CD8-positive, alpha-beta memory T cell (primary cell): ENCODE data around the gene ABHD2. TPM values are rescaled to one million over a fixed set of nuclear protein-coding genes. Genes with fewer than 3 reads are reported as not detected.
"Not testable (repeated sequence)": the region's sequence is repeated elsewhere in the genome, so short reads cannot be mapped to it uniquely, and the experiment has no call there.

Experiments
- CTCF ChIA-PET: fragments of 350-600 bp; sonication (Branson Sonifier 250); formaldehyde crosslinking; loops from one replicate; lab custom pipeline; 2021; ENCODE audit warnings: antibody characterized with exemption; lab: Charles Lee
- POLR2A ChIA-PET: fragments of 350-600 bp; sonication (Branson Sonifier 250); formaldehyde crosslinking; loops from one replicate; lab custom pipeline; 2021; ENCODE audit warnings: antibody characterized with exemption; lab: Charles Lee
- DNase-seq, 5 donors: peaks; one replicate each; pipeline versions ENCODE4 v3.0.0 to v3.0.0-alpha.2; 2020 to 2022; ENCODE audit warnings: mixed read lengths in 1 of 5
- H3K27ac ChIP-seq: one replicate; pipeline ENCODE4 v1.7.0; 2013; ENCODE audit warnings: low read depth, mild to moderate bottlenecking, low read length, moderate library complexity
- H3K27me3 ChIP-seq: 2 replicates; pipeline ENCODE4 v1.7.0; 2013; ENCODE audit warnings: low read length, mild to moderate bottlenecking; ENCODE audit not compliant: insufficient read depth, poor library complexity, severe bottlenecking
- H3K36me3 ChIP-seq: 2 replicates; pipeline ENCODE4 v1.7.0; 2013; ENCODE audit warnings: mild to moderate bottlenecking, low read length, moderate library complexity; ENCODE audit not compliant: insufficient read depth
- H3K4me1 ChIP-seq: 2 replicates; pipeline ENCODE4 v1.7.0; 2013; ENCODE audit warnings: mild to moderate bottlenecking, low read length, moderate library complexity; ENCODE audit not compliant: insufficient read depth
- H3K4me3 ChIP-seq: 2 replicates; pipeline ENCODE4 v1.7.0; 2013; ENCODE audit warnings: mild to moderate bottlenecking, low read length
- H3K9me3 ChIP-seq: 2 replicates; pipeline ENCODE4 v1.7.0; 2013; ENCODE audit warnings: mild to moderate bottlenecking, low read length
- H3K27ac Mint-ChIP-seq, 8 donors: one replicate each; pipeline ENCODE4 v1.8.0; 2020 to 2021; ENCODE audit warnings: mixed read lengths in 8 of 8, mild to moderate bottlenecking in 6 of 8, inconsistent platforms in 3 of 8, moderate library complexity in 3 of 8
- H3K27me3 Mint-ChIP-seq, 2 donors: one replicate each; pipeline ENCODE4 v1.8.0; 2020 to 2021; ENCODE audit warnings: mixed read lengths in 2 of 2, mild to moderate bottlenecking in 1 of 2, moderate library complexity in 1 of 2
- H3K36me3 Mint-ChIP-seq, 3 donors: one replicate each; pipeline ENCODE4 v1.8.0; 2020 to 2021; ENCODE audit warnings: mixed read lengths in 3 of 3, inconsistent platforms in 1 of 3, mild to moderate bottlenecking in 1 of 3
- H3K4me1 Mint-ChIP-seq, 3 donors: one replicate each; pipeline ENCODE4 v1.8.0; 2020 to 2021; ENCODE audit warnings: mixed read lengths in 3 of 3, inconsistent platforms in 1 of 3, mild to moderate bottlenecking in 1 of 3
- H3K4me3 Mint-ChIP-seq, 7 donors: one replicate each; pipeline ENCODE4 v1.8.0; 2020 to 2021; ENCODE audit warnings: mixed read lengths in 7 of 7, mild to moderate bottlenecking in 6 of 7, moderate library complexity in 4 of 7, inconsistent platforms in 2 of 7
- H3K9me3 Mint-ChIP-seq, 5 donors: one replicate each; pipeline ENCODE4 v1.8.0; 2020 to 2022; ENCODE audit warnings: mixed read lengths in 5 of 5, mild to moderate bottlenecking in 3 of 5, moderate library complexity in 2 of 5, inconsistent platforms in 1 of 5
- polyA plus RNA-seq: library from polyadenylated mRNA; unstranded; fragments of 300-500 nt; fragmentation: Illumina TruSeq; gene quantifications from one replicate; pipeline ENCODE4 v1.2.3, GENCODE V29; 2021
- total RNA-seq, 2 experiments: library from RNA; stranded (reverse); gene quantifications; one replicate each; pipeline ENCODE4 v1.2.3, GENCODE V29; 2021

The ABHD2 gene
- total and polyA plus RNA-seq, 3 experiments from 2014 or later: 22.9 to 79.8 (median 68.7) TPM

GRCh38 chr15:89117790-89118189 is 29.5 kb downstream of the ABHD2 start:
- H3K27ac Mint-ChIP-seq: peak overlapping the region in 4 of 8 donors; percentile 11 to 74 (median 47)
- Histone ChIP-seq H3K9me3 (no peaks in the 10 kb centered on the region), H3K27ac (no peak overlapping the region), H3K4me1 (no peaks in the 10 kb centered on the region), H3K27me3 (no peaks in the 10 kb centered on the region), H3K36me3 (peaks cover 29% of the 10 kb centered on the region), H3K4me3 (no peak overlapping the region)
- ChIA-PET CTCF (interaction anchor here (1.0 kb wide), 1 partner anchor 89 kb away, joined by 3 read pairs; no protein-coding TSS in a partner anchor), POLR2A (no interaction called here)
- peaks cover 7 to 16% (median 10%) of the 10 kb centered on the region in 3 donors for H3K4me1 Mint-ChIP-seq
- DNase-seq: no peak
- H3K36me3 Mint-ChIP-seq: peaks cover 4 to 83% (median 30%) of the 10 kb centered on the region in 3 donors
- H3K9me3 Mint-ChIP-seq: no peaks in the 10 kb centered on the region
- H3K27me3 Mint-ChIP-seq: no peaks in the 10 kb centered on the region
- H3K4me3 Mint-ChIP-seq: no peak overlapping the region

- Histone ChIP-seq H3K27me3 (no peaks in the 10 kb centered on the region), H3K4me1 (no peaks in the 10 kb centered on the region), H3K36me3 (peaks cover 34% of the 10 kb centered on the region), H3K9me3 (no peaks in the 10 kb centered on the region), H3K27ac (no peak overlapping the region), H3K4me3 (no peak overlapping the region)
- CTCF ChIA-PET: interaction anchor here (1.0 to 1.8 kb wide), 2 partner anchors 11 to 88 kb away, joined by 3 to 6 read pairs; no protein-coding TSS in a partner anchor
- Mint-ChIP-seq H3K4me1 (peaks cover 0 to 9% (median 6%) of the 10 kb centered on the region in 3 donors), H3K9me3 (no peaks in the 10 kb centered on the region), H3K27ac (peak overlapping the region in 2 of 8 donors; percentile 26 to 82), H3K4me3 (no peak overlapping the region), H3K36me3 (peaks cover 4 to 88% (median 32%) of the 10 kb centered on the region in 3 donors), H3K27me3 (no peaks in the 10 kb centered on the region)
- POLR2A ChIA-PET: interaction anchor here (0.6 kb wide), 1 partner anchor 23 kb away, joined by 4 read pairs; no protein-coding TSS in a partner anchor
- DNase-seq: no peak
These were observed 30.3 kb downstream of the ABHD2 start for GRCh38 chr15:89118481-89118989.

GRCh38 chr15:89119489-89120478 is 31.5 kb downstream of the ABHD2 start:
- peaks cover 0 to 6% (median 4%) of the 10 kb centered on the region in 3 donors for H3K4me1 Mint-ChIP-seq
- no peak for DNase-seq
- POLR2A ChIA-PET: no interaction called here

GRCh38 chr15:89120479-89121000 is 32.3 kb downstream of the ABHD2 start:
- H3K4me1 ChIP-seq, DNase-seq, H3K27me3 Mint-ChIP-seq, H3K27ac Mint-ChIP-seq, POLR2A ChIA-PET, H3K4me3 ChIP-seq, H3K4me1 Mint-ChIP-seq, H3K9me3 Mint-ChIP-seq, H3K9me3 ChIP-seq, H3K27ac ChIP-seq, H3K4me3 Mint-ChIP-seq, H3K27me3 ChIP-seq: not testable (repeated sequence)
- peaks cover 4 to 82% (median 39%) of the 10 kb centered on the region in 3 donors for H3K36me3 Mint-ChIP-seq
- H3K36me3 ChIP-seq: peaks cover 34% of the 10 kb centered on the region
- CTCF ChIA-PET: interaction anchor here (1.1 to 2.7 kb wide), 5 partner anchors 9 to 63 kb away, joined by 3 to 8 read pairs (median 6); no protein-coding TSS in a partner anchor

More at GRCh38 chr15:89119489-89120478, 31.5 kb downstream of the ABHD2 start:
- no peaks in the 10 kb centered on the region for H3K4me1 ChIP-seq
- CTCF ChIA-PET: interaction anchor here (1.2 to 1.8 kb wide), 2 partner anchors 10 to 12 kb away, joined by 3 to 6 read pairs; no protein-coding TSS in a partner anchor
- peaks cover 34% of the 10 kb centered on the region for H3K36me3 ChIP-seq
- H3K4me3 ChIP-seq: no peak overlapping the region
- H3K9me3 Mint-ChIP-seq: no peaks in the 10 kb centered on the region
- no peak overlapping the region for H3K27ac ChIP-seq
- H3K9me3 ChIP-seq: no peaks in the 10 kb centered on the region
- H3K27me3 ChIP-seq: no peaks in the 10 kb centered on the region
- H3K36me3 Mint-ChIP-seq: peaks cover 4 to 86% (median 38%) of the 10 kb centered on the region in 3 donors
- H3K4me3 Mint-ChIP-seq: no peak overlapping the region
- H3K27me3 Mint-ChIP-seq: no peaks in the 10 kb centered on the region
- peak overlapping the region in 2 of 8 donors; percentile 1 to 2 for H3K27ac Mint-ChIP-seq

- H3K36me3 ChIP-seq: peaks cover 26% of the 10 kb centered on the region
- Mint-ChIP-seq H3K9me3 (no peaks in the 10 kb centered on the region), H3K4me3 (no peak overlapping the region), H3K27ac (peak overlapping the region in 1 of 8 donors; percentile 80), H3K4me1 (peaks cover 0 to 6% (median 0%) of the 10 kb centered on the region in 3 donors), H3K27me3 (no peaks in the 10 kb centered on the region), H3K36me3 (peaks cover 4 to 83% (median 35%) of the 10 kb centered on the region in 3 donors)
- ChIA-PET CTCF (interaction anchor here (1.1 to 2.7 kb wide), 3 partner anchors 8 to 64 kb away, joined by 3 to 8 read pairs (median 7); no protein-coding TSS in a partner anchor), POLR2A (no interaction called here)
- H3K4me3 ChIP-seq: no peak overlapping the region
- no peak for DNase-seq
- no peaks in the 10 kb centered on the region for H3K4me1 ChIP-seq
- no peaks in the 10 kb centered on the region for H3K27me3 ChIP-seq
- no peaks in the 10 kb centered on the region for H3K9me3 ChIP-seq
- H3K27ac ChIP-seq: no peak overlapping the region
These were observed 33.2 kb downstream of the ABHD2 start for GRCh38 chr15:89121414-89121813.

GRCh38 chr15:89122505-89123180 is 34.4 kb downstream of the ABHD2 start:
- CTCF ChIA-PET: interaction anchor here (0.8 to 2.7 kb wide), 4 partner anchors 10 to 218 kb away, joined by 3 to 8 read pairs (median 5); no protein-coding TSS in a partner anchor

GRCh38 chr15:89123181-89123525 is 34.9 kb downstream of the ABHD2 start:
- peaks cover 18% of the 10 kb centered on the region for H3K36me3 ChIP-seq
- no peaks in the 10 kb centered on the region for H3K9me3 Mint-ChIP-seq
- POLR2A ChIA-PET: no interaction called here

More at GRCh38 chr15:89122505-89123180, 34.4 kb downstream of the ABHD2 start:
- no peaks in the 10 kb centered on the region for H3K27me3 Mint-ChIP-seq
- H3K27ac Mint-ChIP-seq: peak overlapping the region in 3 of 8 donors; percentile 34 to 67 (median 43)
- peaks cover 0 to 3% (median 0%) of the 10 kb centered on the region in 3 donors for H3K4me1 Mint-ChIP-seq
- Histone ChIP-seq H3K36me3 (peaks cover 19% of the 10 kb centered on the region), H3K4me1 (no peaks in the 10 kb centered on the region), H3K27ac (no peak overlapping the region), H3K27me3 (no peaks in the 10 kb centered on the region), H3K9me3 (no peaks in the 10 kb centered on the region), H3K4me3 (no peak overlapping the region)
- no peak for DNase-seq
- peaks cover 1 to 74% (median 29%) of the 10 kb centered on the region in 3 donors for H3K36me3 Mint-ChIP-seq
- H3K9me3 Mint-ChIP-seq: no peaks in the 10 kb centered on the region
- H3K4me3 Mint-ChIP-seq: no peak overlapping the region
- POLR2A ChIA-PET: no interaction called here

More at GRCh38 chr15:89123181-89123525, 34.9 kb downstream of the ABHD2 start:
- Histone ChIP-seq H3K27me3 (no peaks in the 10 kb centered on the region), H3K9me3 (no peaks in the 10 kb centered on the region), H3K27ac (no peak overlapping the region), H3K4me3 (no peak overlapping the region), H3K4me1 (no peaks in the 10 kb centered on the region)
- no peak for DNase-seq
- Mint-ChIP-seq H3K4me1 (peaks cover 0 to 2% (median 0%) of the 10 kb centered on the region in 3 donors), H3K27ac (peak overlapping the region in 1 of 8 donors; percentile 18), H3K4me3 (no peak overlapping the region), H3K36me3 (peaks cover 0 to 69% (median 28%) of the 10 kb centered on the region in 3 donors), H3K27me3 (no peaks in the 10 kb centered on the region)
- CTCF ChIA-PET: interaction anchor here (0.8 to 2.7 kb wide), 4 partner anchors 10 to 218 kb away, joined by 3 to 8 read pairs (median 5); no protein-coding TSS in a partner anchor
